ENCODE data around the gene CLDN16.

The CLDN16 gene

GRCh38 chr3:190401963-190402362 is 14.0 kb downstream of the CLDN16 start:
- in situ Hi-C loops (cut with MboI; ENCODE audit: low pct_unique_long_range_greater_than_20kb, low sequenced_read_pairs, unreplicated experiment), result no loop called here
- TF ChIP-seq CTCF (IDR thresholded peaks at IDR 0.05; ENCODE audit: extremely low read depth, insufficient read depth, missing control alignments), result no peak
- DNase-seq (ENCODE audit: low spot score), result no peak

- in situ Hi-C loops (cut with MboI; ENCODE audit: low pct_unique_long_range_greater_than_20kb, low sequenced_read_pairs, unreplicated experiment), result no loop called here
- no peak for DNase-seq (ENCODE audit: low spot score)
- no peak for TF ChIP-seq CTCF (IDR thresholded peaks at IDR 0.05; ENCODE audit: extremely low read depth, insufficient read depth, missing control alignments)
Measured at GRCh38 chr3:190404715-190405114, 16.8 kb downstream of the CLDN16 start.

GRCh38 chr3:190414297-190414696 is 26.3 kb downstream of the CLDN16 start:
- in situ Hi-C loops (cut with MboI; ENCODE audit: low pct_unique_long_range_greater_than_20kb, low sequenced_read_pairs, unreplicated experiment), result no loop called here
- TF ChIP-seq CTCF (IDR thresholded peaks at IDR 0.05; ENCODE audit: extremely low read depth, insufficient read depth, missing control alignments), result no peak
- no peak for DNase-seq (ENCODE audit: low spot score)

GRCh38 chr3:190424108-190424477 is 36.1 kb downstream of the CLDN16 start:
- in situ Hi-C loops (cut with MboI; ENCODE audit: low pct_unique_long_range_greater_than_20kb, low sequenced_read_pairs, unreplicated experiment), result no loop called here
- no peak for TF ChIP-seq CTCF (IDR thresholded peaks at IDR 0.05; ENCODE audit: extremely low read depth, insufficient read depth, missing control alignments)
- DNase-seq (ENCODE audit: low spot score), result no peak

- in situ Hi-C loops (cut with MboI; ENCODE audit: low pct_unique_long_range_greater_than_20kb, low sequenced_read_pairs, unreplicated experiment), result no loop called here
- TF ChIP-seq CTCF (IDR thresholded peaks at IDR 0.05; ENCODE audit: extremely low read depth, insufficient read depth, missing control alignments), result peak; percentile 48
- peak; percentile 31 for DNase-seq (ENCODE audit: low spot score)
Measured at GRCh38 chr3:190424478-190425439, 36.8 kb downstream of the CLDN16 start.

- no peak for DNase-seq (ENCODE audit: low spot score)
- in situ Hi-C loops (cut with MboI; ENCODE audit: low pct_unique_long_range_greater_than_20kb, low sequenced_read_pairs, unreplicated experiment), result no loop called here
- TF ChIP-seq CTCF (IDR thresholded peaks at IDR 0.05; ENCODE audit: extremely low read depth, insufficient read depth, missing control alignments), result no peak
Measured at GRCh38 chr3:190425833-190426232, 37.9 kb downstream of the CLDN16 start.
